ENCODE data around the gene SPNS3. TPM values are rescaled to one million over a fixed set of nuclear protein-coding genes. Genes with fewer than 3 reads are reported as not detected.

Gene SPNS3
- total and polyA plus RNA-seq, 10 of the 15 experiments (the other 5 are each of a cell fraction or from before 2014, with no cell fraction given), result 0.16 to 2.6 (median 0.97) TPM

GRCh38 chr17:4485676-4486646 lies 52.2 kb downstream of the SPNS3 start:
- Histone ChIP-seq H3K4me3 (no peak overlapping the region), H3K4me2 (ENCODE audit: control insufficient read depth, insufficient read depth) (no peak overlapping the region; the same call in 1 of the 2 replicates), H4K20me1 (ENCODE audit: control insufficient read depth, insufficient read depth) (no peaks in the 10 kb centered on the region), H3K9me3 (replicated peaks; ENCODE audit: control insufficient read depth, insufficient read depth, low read length) (no peaks in the 10 kb centered on the region), H3K79me2 (ENCODE audit: control insufficient read depth, insufficient read depth, low read length) (no peaks in the 10 kb centered on the region), H3K27me3 (replicated peaks in 1 of 2; ENCODE audit: control insufficient read depth in 2 of 2, insufficient read depth in 2 of 2, low read length in 1 of 2) (no peaks in the 10 kb centered on the region; a peak in 2 of 4 replicates), H3K9ac (ENCODE audit: control insufficient read depth, insufficient read depth, low read length) (no peak overlapping the region), H3K4me1 (ENCODE audit: control insufficient read depth, insufficient read depth, low read length) (peaks cover 6% of the 10 kb centered on the region), H3K27ac (ENCODE audit: control insufficient read depth, insufficient read depth) (no peak overlapping the region), H3K36me3 (ENCODE audit: control insufficient read depth in 2 of 2, insufficient read depth in 2 of 2, low read length in 1 of 2) (no peaks in the 10 kb centered on the region), H2AFZ (ENCODE audit: control insufficient read depth, low read depth, low read length) (no peak overlapping the region)
- intact Hi-C loops (cut with micrococcal nuclease; ENCODE audit: unreplicated experiment) (no loop called here), in situ Hi-C loops (cut with MboI) (no loop called here)
- TF ChIP-seq ZSCAN29 (IDR thresholded peaks at IDR 0.05) (no peak), IKZF2 (IDR thresholded peaks at IDR 0.05) (no peak), POLR2A (IDR thresholded peaks at IDR 0.05; ENCODE audit: low read depth, low read length) (peak; percentile 45; the same call in 1 of the 2 replicates)
- FAIRE-seq, result no peak
- 40% methylated on average over 30 of the region's 31 CpGs for WGBS (ENCODE audit: insufficient coverage, insufficient replicate concordance, low lambda C conversion rate, missing lambda C conversion rate)
- POLR2A ChIA-PET, result interaction anchor here (0.6 kb wide), 1 partner anchor 63 kb away, joined by 7 read pairs; no protein-coding TSS in a partner anchor
- CTCF ChIA-PET, result no interaction called here
- ATAC-seq, result no peak
- DNase-seq (ENCODE audit: low read depth, low spot score), result no peak
- SMC1A ChIA-PET (ENCODE audit: uncharacterized antibody, unreplicated experiment), result no interaction called here
- BruUV-seq (replicated peaks), result no TSS peak
- RAD21 ChIA-PET (ENCODE audit: unreplicated experiment), result no interaction called here

- no peak overlapping the region for H2AFZ ChIP-seq (ENCODE audit: control insufficient read depth, low read depth, low read length)
- H3K4me2 ChIP-seq (ENCODE audit: control insufficient read depth, insufficient read depth), result no peak overlapping the region
- no TSS peak for BruUV-seq (replicated peaks)
- intact Hi-C loops (cut with micrococcal nuclease; ENCODE audit: unreplicated experiment), result no loop called here
- no peak for ATAC-seq
- SMC1A ChIA-PET (ENCODE audit: uncharacterized antibody, unreplicated experiment), result no interaction called here
- 74% methylated on average over 7 of the region's 8 CpGs for WGBS (ENCODE audit: insufficient coverage, insufficient replicate concordance, low lambda C conversion rate, missing lambda C conversion rate)
- no peak for DNase-seq (ENCODE audit: low read depth, low spot score)
- in situ Hi-C loops (cut with MboI), result no loop called here
- no peaks in the 10 kb centered on the region; a peak in 2 of 4 replicates for H3K27me3 ChIP-seq (replicated peaks in 1 of 2; ENCODE audit: control insufficient read depth in 2 of 2, insufficient read depth in 2 of 2, low read length in 1 of 2)
- no peaks in the 10 kb centered on the region for H3K36me3 ChIP-seq (ENCODE audit: control insufficient read depth in 2 of 2, insufficient read depth in 2 of 2, low read length in 1 of 2)
- no peaks in the 10 kb centered on the region for H3K79me2 ChIP-seq (ENCODE audit: control insufficient read depth, insufficient read depth, low read length)
- no peak overlapping the region for H3K27ac ChIP-seq (ENCODE audit: control insufficient read depth, insufficient read depth)
- POLR2A ChIA-PET, result no interaction called here
- no peaks in the 10 kb centered on the region for H3K9me3 ChIP-seq (replicated peaks; ENCODE audit: control insufficient read depth, insufficient read depth, low read length)
- CTCF ChIA-PET, result no interaction called here
- RAD21 ChIA-PET (ENCODE audit: unreplicated experiment), result no interaction called here
- no peak for FAIRE-seq
- no peak overlapping the region for H3K9ac ChIP-seq (ENCODE audit: control insufficient read depth, insufficient read depth, low read length)
- TF ChIP-seq HDGF (IDR thresholded peaks at IDR 0.05) (no peak), EGR1 (IDR thresholded peaks at IDR 0.05; ENCODE audit: borderline replicate concordance in 1 of 2, low read depth in 2 of 2, low read length in 2 of 2) (no peak), KLF5 (IDR thresholded peaks at IDR 0.05; ENCODE audit: partially characterized antibody) (no peak), ESRRA (IDR thresholded peaks at IDR 0.05; ENCODE audit: low read length) (no peak), CHD4 (IDR thresholded peaks at IDR 0.05) (no peak), MXI1 (IDR thresholded peaks at IDR 0.05; ENCODE audit: low read depth, low read length) (no peak), CREB1 (IDR thresholded peaks at IDR 0.05; ENCODE audit: low read depth) (no peak)
- no peaks in the 10 kb centered on the region for H4K20me1 ChIP-seq (ENCODE audit: control insufficient read depth, insufficient read depth)
- H3K4me3 ChIP-seq, result no peak overlapping the region
- no peaks in the 10 kb centered on the region for H3K4me1 ChIP-seq (ENCODE audit: control insufficient read depth, insufficient read depth, low read length)
These were observed 53.6 kb downstream of the SPNS3 start for GRCh38 chr17:4487296-4487695.
